GM21367 (cell line): ENCODE results near the gene RNASEH2A.

Experiments used
- ATAC-seq: cut with Tn5 transposase; IDR thresholded peaks from one replicate; pipeline ENCODE4 v1.9.1; 2021; ENCODE audit not compliant: unreplicated experiment

The RNASEH2A gene

DNA sequence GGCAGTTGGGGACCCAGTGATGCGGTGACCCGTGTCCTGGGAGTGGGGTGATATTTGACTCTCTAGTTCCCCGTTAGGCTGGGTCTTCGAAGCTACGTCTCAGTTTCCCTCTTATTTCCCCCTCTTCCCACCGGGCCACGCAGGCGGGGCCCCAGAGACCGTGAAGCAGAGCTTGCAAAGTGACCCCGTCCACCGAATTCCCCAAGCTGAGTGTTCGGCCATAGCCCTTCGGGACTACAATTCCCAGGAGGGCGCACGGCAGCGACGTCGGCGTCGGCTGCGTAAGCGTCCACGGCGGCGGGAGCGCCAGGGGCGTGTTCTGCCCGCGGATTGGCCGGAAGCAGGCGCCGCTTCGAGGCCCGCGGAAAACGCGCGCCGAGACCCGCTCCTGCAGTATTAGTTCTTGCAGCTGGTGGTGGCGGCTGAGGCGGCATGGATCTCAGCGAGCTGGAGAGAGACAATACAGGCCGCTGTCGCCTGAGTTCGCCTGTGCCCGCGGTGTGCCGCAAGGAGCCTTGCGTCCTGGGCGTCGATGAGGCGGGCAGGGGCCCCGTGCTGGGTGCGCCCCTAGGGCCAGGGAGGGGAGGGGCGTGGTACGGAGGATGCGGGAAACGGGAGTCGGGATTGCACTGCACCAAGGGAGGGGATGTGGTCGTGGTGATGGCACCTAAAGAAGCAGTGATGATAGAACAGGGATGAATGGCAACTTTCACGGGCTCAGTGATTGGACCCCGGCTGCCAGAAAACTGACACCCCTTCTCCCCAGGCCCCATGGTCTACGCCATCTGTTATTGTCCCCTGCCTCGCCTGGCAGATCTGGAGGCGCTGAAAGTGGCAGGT lies at the start of gene RNASEH2A:
TSS of gene RNASEH2A (plus strand) at position 343 of the 840 bp plus-strand sequence. CDS start at position 433, 90 bp downstream.
- peak; percentile 47 for ATAC-seq

GRCh38 chr19:12757544-12758274 lies 48.7 kb upstream of the RNASEH2A start:
- no peak for ATAC-seq

DNA sequence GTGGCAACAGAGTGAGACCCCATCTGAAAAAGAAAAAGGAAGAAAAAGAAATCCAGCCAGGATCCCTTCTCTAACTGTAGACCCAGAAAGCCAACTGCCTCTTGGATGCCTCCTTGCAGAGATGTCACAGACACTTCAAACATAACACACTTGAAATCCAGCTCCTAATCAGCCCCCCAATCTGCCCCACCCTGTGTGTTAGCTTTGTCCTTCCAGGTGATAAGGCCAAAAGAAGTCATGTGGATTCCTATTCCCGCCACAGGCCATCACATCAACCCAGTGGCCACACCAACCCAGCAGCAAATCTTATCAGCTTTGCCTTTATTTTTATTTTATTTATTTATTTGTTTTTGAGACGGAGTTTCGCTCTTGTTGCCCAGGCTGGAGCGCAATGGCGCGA lies 46.7 kb upstream of the RNASEH2A start:
- no peak for ATAC-seq

GRCh38 chr19:12763100-12763499 lies 43.3 kb upstream of the RNASEH2A start:
- ATAC-seq: no peak

- no peak for ATAC-seq
Observed at GRCh38 chr19:12764698-12765097, 41.7 kb upstream of the RNASEH2A start.

DNA sequence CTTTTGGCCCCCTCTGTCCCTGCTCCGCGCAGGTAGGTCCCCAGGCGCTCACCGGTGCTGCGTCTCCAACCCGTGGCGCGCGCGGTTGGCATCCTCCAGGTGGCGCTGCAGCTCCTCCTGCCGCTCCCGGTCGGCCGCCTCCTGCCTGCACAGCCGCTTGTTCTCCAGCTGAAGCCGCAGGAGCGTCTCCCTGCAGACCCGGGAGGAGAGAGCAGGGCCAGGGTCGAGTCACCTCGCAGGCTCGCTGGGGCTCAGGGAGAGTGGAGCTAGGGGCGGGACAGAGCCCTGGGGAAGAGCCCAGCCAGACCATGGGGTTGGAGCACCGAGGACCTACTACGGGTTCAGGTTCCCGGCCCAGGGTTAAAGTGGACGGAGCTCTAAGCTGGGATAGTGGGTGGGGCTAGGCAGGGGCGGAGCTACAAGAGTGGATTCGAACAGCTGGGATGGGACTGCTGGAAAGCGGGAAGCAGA lies 40.3 kb upstream of the RNASEH2A start:
- no peak for ATAC-seq

GRCh38 chr19:12767150-12767549 lies 39.2 kb upstream of the RNASEH2A start:
- no peak for ATAC-seq

DNA sequence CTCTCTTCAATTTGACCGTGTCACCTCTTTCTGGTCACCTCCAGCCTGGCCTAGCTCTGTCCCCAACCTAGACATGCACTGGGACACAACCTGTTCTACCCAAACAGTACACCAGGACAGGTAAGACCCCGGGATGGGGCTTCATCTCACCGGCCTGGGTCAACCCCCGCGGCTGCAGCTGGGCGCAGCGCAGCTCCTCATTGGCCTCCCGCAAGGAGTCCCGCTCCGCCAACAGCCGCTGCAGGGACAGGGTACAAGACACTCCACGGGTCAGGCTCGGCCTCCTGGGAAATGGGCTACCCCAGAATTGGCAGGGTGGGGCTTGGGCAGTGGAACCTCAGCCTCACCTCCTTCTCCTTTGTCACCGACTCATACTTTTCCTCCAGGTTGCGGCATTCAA lies 38.7 kb upstream of the RNASEH2A start:
- ATAC-seq: no peak

DNA sequence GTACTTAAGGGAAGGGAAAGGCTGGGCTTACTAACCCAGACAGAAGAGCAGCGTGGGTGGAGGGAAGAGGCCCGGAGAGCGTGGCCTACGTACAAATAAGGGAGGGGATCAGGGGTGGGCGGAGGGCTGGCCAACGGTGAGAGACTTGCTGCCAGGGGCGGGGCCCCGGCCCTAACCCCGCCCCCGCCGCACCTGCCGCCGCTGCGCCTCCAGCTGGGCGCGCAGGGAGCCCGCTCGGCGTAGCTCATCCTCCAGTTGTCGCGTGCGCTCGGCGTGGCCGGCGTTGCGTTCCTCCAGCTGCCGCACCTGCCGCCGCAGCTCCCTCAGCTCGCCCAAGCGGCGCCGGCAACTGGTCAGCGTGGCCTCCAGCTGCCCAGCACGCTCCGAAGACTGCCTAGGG lies 36.7 kb upstream of the RNASEH2A start:
- ATAC-seq: no peak

DNA sequence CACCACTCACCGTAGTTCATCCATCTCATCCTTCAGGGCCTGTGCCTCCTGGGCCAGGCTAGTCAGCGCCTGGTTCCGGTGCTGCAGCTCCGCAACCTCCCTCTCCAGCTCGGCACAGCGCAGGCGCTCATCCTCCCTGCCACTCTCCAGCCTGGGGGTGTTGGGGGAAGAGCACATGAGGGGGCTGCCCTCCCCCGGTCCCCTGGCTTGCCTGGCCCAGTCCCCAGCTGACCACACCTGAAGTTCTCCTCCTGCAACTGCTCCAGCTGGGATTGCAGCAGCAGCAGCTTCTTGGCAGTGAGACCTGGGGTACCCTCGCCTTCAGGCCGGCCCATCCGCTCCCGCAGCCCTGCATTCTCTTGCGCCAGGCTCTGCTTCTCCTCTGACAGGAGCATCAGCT lies 35.5 kb upstream of the RNASEH2A start:
- no peak for ATAC-seq

GRCh38 chr19:12772323-12772722 lies 34.1 kb upstream of the RNASEH2A start:
- no peak for ATAC-seq

GRCh38 chr19:12773571-12773970 lies 32.8 kb upstream of the RNASEH2A start:
- no peak for ATAC-seq

GRCh38 chr19:12774588-12775555 lies 31.5 kb upstream of the RNASEH2A start, which contains the start of gene HOOK2:
Gene HOOK2, minus strand, starts transcription at chr19:12775552. Its CDS starts 103 bp downstream, at chr19:12775449.
- ATAC-seq: no peak

DNA sequence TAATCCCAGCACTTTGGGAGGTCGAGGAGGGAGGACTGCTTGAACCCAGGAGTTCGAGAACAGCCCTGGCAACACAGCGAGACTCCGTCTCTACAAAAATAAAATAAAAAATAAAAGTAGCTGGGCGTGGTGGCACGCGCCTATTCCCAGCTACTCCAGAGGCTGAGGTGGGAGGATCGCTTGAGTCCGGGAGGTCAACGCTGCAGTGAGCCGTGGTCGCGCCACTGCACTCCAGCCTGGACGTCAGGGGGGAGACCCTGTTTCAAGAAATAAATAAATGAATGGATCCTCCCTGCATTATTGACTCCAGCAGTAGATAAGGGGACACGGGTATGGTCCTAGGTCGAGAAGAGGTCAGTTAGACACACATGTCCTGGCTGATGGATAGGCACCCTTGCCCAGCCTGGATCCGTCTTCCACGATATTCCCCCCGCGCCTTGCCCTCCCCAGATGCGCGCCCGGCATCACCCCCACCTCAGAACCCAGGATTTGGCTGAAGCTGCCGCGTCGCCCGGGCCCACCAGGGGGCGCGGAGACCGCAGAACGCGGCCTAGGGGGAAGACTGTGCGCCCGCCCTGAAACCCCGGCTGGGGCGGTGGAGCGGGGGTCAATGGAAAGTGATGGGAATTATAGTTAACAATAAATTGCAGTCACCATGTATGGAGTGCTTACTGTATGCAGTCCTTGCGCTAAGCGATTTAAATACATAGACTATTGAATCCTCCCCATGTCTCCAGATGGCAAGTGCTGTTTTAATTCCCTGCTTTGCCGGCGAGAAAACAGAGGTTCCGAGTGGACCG lies 29.0 kb upstream of the RNASEH2A start:
- ATAC-seq: no peak

GRCh38 chr19:12778017-12778904 lies 28.1 kb upstream of the RNASEH2A start:
- no peak for ATAC-seq

GRCh38 chr19:12778905-12779161 lies 27.6 kb upstream of the RNASEH2A start:
- no peak for ATAC-seq

DNA sequence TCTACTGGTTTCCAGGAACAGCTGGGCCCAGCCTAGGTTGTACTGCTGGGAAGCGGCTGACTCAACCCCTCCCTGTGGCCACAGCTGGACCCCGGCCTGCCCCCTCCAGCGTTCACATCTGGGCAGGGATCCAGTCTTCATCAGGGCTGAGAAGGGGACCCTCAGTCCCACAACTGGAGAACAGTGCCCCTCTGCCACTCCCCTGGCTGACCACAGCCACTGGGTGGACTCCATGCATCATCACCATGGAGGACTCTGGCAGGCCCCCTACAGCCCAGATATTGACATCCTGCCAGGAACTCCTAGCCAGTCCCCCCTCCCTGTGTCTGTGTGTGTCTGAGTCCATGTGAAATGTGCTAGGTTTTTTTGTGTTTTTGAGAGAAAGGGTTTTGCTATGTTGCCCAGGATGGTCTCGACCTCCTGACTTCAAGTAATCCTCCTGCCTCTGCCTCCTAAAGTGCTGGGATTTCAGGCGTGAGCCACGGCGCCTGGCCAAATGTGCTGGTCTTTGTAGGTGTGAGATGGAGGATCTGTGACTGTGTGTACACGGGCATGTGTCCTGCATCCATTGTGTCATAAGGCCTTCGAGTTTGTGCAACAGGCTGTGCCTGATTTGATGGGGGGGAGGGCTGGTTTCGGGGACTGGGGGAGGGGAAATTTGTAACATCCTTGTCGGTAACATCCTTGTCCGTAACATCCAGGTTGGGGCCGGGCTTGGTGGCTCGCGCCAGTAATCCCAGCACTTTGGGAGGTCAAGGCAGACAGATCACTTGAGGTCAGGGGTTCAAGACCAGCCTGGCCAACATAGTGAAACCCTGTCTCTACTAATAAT lies 27.0 kb upstream of the RNASEH2A start:
- ATAC-seq: no peak

GRCh38 chr19:12782174-12782423 lies 24.3 kb upstream of the RNASEH2A start:
- ATAC-seq: no peak
